Endodermal cell (in vitro differentiated cells): ENCODE data around the gene CDC45. TPM values are rescaled to one million over a fixed set of nuclear protein-coding genes. Genes with fewer than 3 reads are reported as not detected.

ENCODE experiments used
- DNase-seq: peaks from one replicate; pipeline ENCODE4 v3.0.0-alpha.2; 2017
- H3K27ac ChIP-seq: 2 replicates; pipeline ENCODE4 v1.5.1; 2013; ENCODE audit warnings: mild to moderate bottlenecking, low read depth, low read length, moderate library complexity
- H3K27me3 ChIP-seq: 2 replicates; pipeline ENCODE4 v1.6.1; 2013; ENCODE audit warnings: mild to moderate bottlenecking, low read length, moderate library complexity; ENCODE audit not compliant: insufficient read depth, control insufficient read depth, poor library complexity, severe bottlenecking
- H3K36me3 ChIP-seq: 2 replicates; pipeline ENCODE4 v1.7.0; 2013; ENCODE audit warnings: mild to moderate bottlenecking, low read length, moderate library complexity; ENCODE audit not compliant: control insufficient read depth, insufficient read depth
- H3K4me1 ChIP-seq: one replicate; pipeline ENCODE4 v1.7.0; 2013; ENCODE audit warnings: low read length; ENCODE audit not compliant: control insufficient read depth, insufficient read depth
- H3K4me3 ChIP-seq: 2 replicates; pipeline ENCODE4 v1.5.1; 2013; ENCODE audit warnings: mild to moderate bottlenecking, low read length, moderate library complexity
- H3K9ac ChIP-seq: 2 replicates; pipeline ENCODE4 v1.6.1; 2013; ENCODE audit warnings: mild to moderate bottlenecking, low read length, moderate library complexity; ENCODE audit not compliant: poor library complexity, severe bottlenecking; ENCODE audit errors: extremely low read depth
- H3K9me3 ChIP-seq: 2 replicates; pipeline ENCODE4 v1.6.1; 2013; ENCODE audit warnings: mild to moderate bottlenecking, low read length, moderate library complexity; ENCODE audit not compliant: control insufficient read depth
- H3K27ac Mint-ChIP-seq: 2 replicates; pipeline ENCODE4 v1.8.0; 2020; ENCODE audit warnings: mixed read lengths
- H3K27me3 Mint-ChIP-seq: 2 replicates; pipeline ENCODE4 v1.8.0; 2021; ENCODE audit warnings: mild to moderate bottlenecking, mixed read lengths; ENCODE audit not compliant: insufficient read depth
- H3K36me3 Mint-ChIP-seq: 2 replicates; pipeline ENCODE4 v1.8.0; 2020; ENCODE audit warnings: low read depth, mixed read lengths
- H3K4me1 Mint-ChIP-seq: 2 replicates; pipeline ENCODE4 v1.8.0; 2020; ENCODE audit warnings: mixed read lengths
- H3K4me3 Mint-ChIP-seq: 2 replicates; pipeline ENCODE4 v1.8.0; 2020; ENCODE audit warnings: mild to moderate bottlenecking, moderate library complexity, mixed read lengths
- H3K9me3 Mint-ChIP-seq: 2 replicates; pipeline ENCODE4 v1.8.0; 2020; ENCODE audit warnings: mild to moderate bottlenecking, mixed read lengths
- CTCF ChIP-seq: fragments of 200-600 bp; sonication (generic); conservative IDR thresholded peaks from 2 replicates; pipeline ENCODE4 v1.5.0; 2021; ENCODE audit warnings: antibody characterized with exemption, mild to moderate bottlenecking
- WGBS, 2 experiments: methylation state at CpG; one replicate each; pipeline versions ENCODE4 v1.1.5 to v1.1.7; 2013; ENCODE audit warnings: missing lambda C conversion rate in 2 of 2, mixed read lengths in 1 of 2; ENCODE audit not compliant: insufficient coverage in 1 of 2, insufficient read length in 1 of 2; 5-methylcytosine and 5-hydroxymethylcytosine counted together
- total RNA-seq, 2 donors: library from RNA; stranded (reverse); fragmentation: NEBNext Ultra II Directional in 1 of 2; extraction: Animal tissue kit (Norgen Biotek cat#: 25700) in 1 of 2; gene quantifications; 2 replicates in 1 of 2; 3 replicates in 1 of 2; pipeline ENCODE4 v1.2.1, GENCODE V29; 2021

Gene CDC45
- total RNA-seq, 2 donors from 2014 or later, result 30.3 to 31.2 TPM

GRCh38 chr22:19508024-19508776, 28.5 kb downstream of the CDC45 start:
- no peaks in the 10 kb centered on the region for H3K4me1 Mint-ChIP-seq
- TF ChIP-seq CTCF, result no peak
- Histone ChIP-seq H3K27me3 (no peaks in the 10 kb centered on the region), H3K36me3 (peaks cover 23% of the 10 kb centered on the region), H3K4me3 (no peak overlapping the region), H3K9ac (no peak overlapping the region), H3K4me1 (no peaks in the 10 kb centered on the region), H3K27ac (no peak overlapping the region), H3K9me3 (no peaks in the 10 kb centered on the region)
- no peak overlapping the region for H3K4me3 Mint-ChIP-seq
- H3K27me3 Mint-ChIP-seq, result no peaks in the 10 kb centered on the region
- DNase-seq, result no peak
- no peaks in the 10 kb centered on the region for H3K9me3 Mint-ChIP-seq
- no peak overlapping the region for H3K27ac Mint-ChIP-seq
- peaks cover 27% of the 10 kb centered on the region for H3K36me3 Mint-ChIP-seq
- 91 to 97% methylated on average over 9 to 10 of the region's 10 CpGs for WGBS, 2 experiments

GRCh38 chr22:19509191-19509590, 29.5 kb downstream of the CDC45 start:
- Mint-ChIP-seq H3K4me3 (no peak overlapping the region), H3K27ac (no peak overlapping the region), H3K9me3 (no peaks in the 10 kb centered on the region), H3K36me3 (peaks cover 37% of the 10 kb centered on the region), H3K27me3 (no peaks in the 10 kb centered on the region), H3K4me1 (no peaks in the 10 kb centered on the region)
- 91 to 100% methylated on average over 3 of the region's 3 CpGs for WGBS, 2 experiments
- Histone ChIP-seq H3K36me3 (peaks cover 17% of the 10 kb centered on the region), H3K27me3 (no peaks in the 10 kb centered on the region), H3K9me3 (no peaks in the 10 kb centered on the region), H3K9ac (no peak overlapping the region), H3K27ac (no peak overlapping the region), H3K4me3 (no peak overlapping the region), H3K4me1 (no peaks in the 10 kb centered on the region)
- TF ChIP-seq CTCF, result no peak
- no peak for DNase-seq

- Histone ChIP-seq H3K36me3 (peaks cover 23% of the 10 kb centered on the region), H3K9ac (no peak overlapping the region), H3K9me3 (no peaks in the 10 kb centered on the region), H3K4me3 (no peak overlapping the region), H3K27ac (no peak overlapping the region), H3K4me1 (no peaks in the 10 kb centered on the region), H3K27me3 (no peaks in the 10 kb centered on the region)
- 90 to 91% methylated on average over 2 of the region's 2 CpGs for WGBS, 2 experiments
- H3K27ac Mint-ChIP-seq, result no peak overlapping the region
- H3K27me3 Mint-ChIP-seq, result no peaks in the 10 kb centered on the region
- no peak for DNase-seq
- no peaks in the 10 kb centered on the region for H3K9me3 Mint-ChIP-seq
- H3K4me1 Mint-ChIP-seq, result no peaks in the 10 kb centered on the region
- H3K4me3 Mint-ChIP-seq, result no peak overlapping the region
- peaks cover 40% of the 10 kb centered on the region for H3K36me3 Mint-ChIP-seq
- TF ChIP-seq CTCF, result no peak
Measured at GRCh38 chr22:19509923-19510322, 30.2 kb downstream of the CDC45 start.
